DOHH2 (cell line): ENCODE results near the gene FBXL5.

Experiments used
- H3F3A ChIP-seq: fragments of 200-600 bp; sonication (generic), shearing (Covaris generic); 2 replicates; pipeline ENCODE4 v1.6.0; 2016; ENCODE audit warnings: antibody characterized with exemption, mild to moderate bottlenecking; ENCODE audit not compliant: control insufficient read depth, insufficient read depth
- H3K27ac ChIP-seq: fragments of 200-600 bp; sonication (generic); 2 replicates; pipeline ENCODE4 v1.5.1; 2014; ENCODE audit warnings: low read depth, mild to moderate bottlenecking, low read length, moderate library complexity
- H3K27me3 ChIP-seq: fragments of 200-600 bp; sonication (generic); 2 replicates; pipeline ENCODE4 v1.6.1; 2014; ENCODE audit warnings: mild to moderate bottlenecking, low read length, mixed read lengths; ENCODE audit not compliant: control insufficient read depth
- H3K36me3 ChIP-seq: fragments of 200-600 bp; sonication (generic); 2 replicates; pipeline ENCODE4 v1.6.1; 2014; ENCODE audit warnings: mild to moderate bottlenecking, low read length, moderate library complexity, mixed read lengths; ENCODE audit not compliant: control insufficient read depth
- H3K4me1 ChIP-seq: fragments of 200-600 bp; sonication (generic); 2 replicates; pipeline ENCODE4 v1.6.1; 2014; ENCODE audit warnings: mild to moderate bottlenecking, low read length, mixed read lengths; ENCODE audit not compliant: control insufficient read depth
- H3K4me2 ChIP-seq: fragments of 200-600 bp; sonication (generic); 2 replicates; pipeline ENCODE4 v1.6.0; 2014; ENCODE audit warnings: mild to moderate bottlenecking, low read length, moderate library complexity
- H3K4me3 ChIP-seq: fragments of 200-600 bp; sonication (generic); 2 replicates; pipeline ENCODE4 v1.5.1; 2014; ENCODE audit warnings: mild to moderate bottlenecking, low read length, mixed read lengths
- H3K79me2 ChIP-seq: fragments of 200-600 bp; sonication (generic); 2 replicates; pipeline ENCODE4 v1.6.1; 2014; ENCODE audit warnings: mild to moderate bottlenecking, low read length, mixed read lengths; ENCODE audit not compliant: control insufficient read depth
- H3K9me2 ChIP-seq: fragments of 200-600 bp; sonication (generic); replicated peaks from 2 replicates; pipeline ENCODE4 v1.6.1; 2014; ENCODE audit warnings: mild to moderate bottlenecking, low read length, mixed read lengths; ENCODE audit not compliant: control insufficient read depth
- H3K9me3 ChIP-seq: fragments of 200-600 bp; sonication (generic); 2 replicates; pipeline ENCODE4 v1.6.1; 2014; ENCODE audit warnings: antibody characterized with exemption, low read length, mixed read lengths; ENCODE audit not compliant: control insufficient read depth, insufficient read depth
- H4K20me1 ChIP-seq: fragments of 200-600 bp; sonication (generic); 2 replicates; pipeline ENCODE4 v1.6.0; 2014; ENCODE audit warnings: low read depth, mild to moderate bottlenecking, antibody characterized with exemption, low read length, moderate library complexity; ENCODE audit not compliant: control insufficient read depth, insufficient read depth
- CTCF ChIP-seq: fragments of 200-600 bp; sonication (generic); IDR thresholded peaks from one replicate; pipeline ENCODE4 v1.5.1; 2014; ENCODE audit warnings: antibody characterized with exemption, mild to moderate bottlenecking, low read depth, low read length; ENCODE audit not compliant: poor library complexity, severe bottlenecking
- EZH2phosphoT487 ChIP-seq: fragments of 200-600 bp; sonication (generic); IDR thresholded peaks from 2 replicates; pipeline ENCODE4 v1.6.1; 2017; ENCODE audit warnings: borderline replicate concordance, mild to moderate bottlenecking, antibody characterized with exemption, low read length, moderate library complexity, mixed read lengths

FBXL5 gene

GRCh38 chr4:15677507-15677988, 22.4 kb upstream of the FBXL5 start:
- Histone ChIP-seq H3K4me2 (peak overlapping the region; percentile 67), H3K4me3 (peak overlapping the region; percentile 90), H3K27ac (peak overlapping the region; percentile 93), H3K36me3 (peaks cover 62% of the 10 kb centered on the region), H3K9me3 (no peaks in the 10 kb centered on the region), H3K9me2 (no peaks in the 10 kb centered on the region), H3K4me1 (peaks cover 69% of the 10 kb centered on the region), H3K79me2 (peaks cover 94% of the 10 kb centered on the region), H4K20me1 (no peaks in the 10 kb centered on the region), H3F3A (peaks cover 40% of the 10 kb centered on the region), H3K27me3 (no peaks in the 10 kb centered on the region)
- TF ChIP-seq CTCF, result no peak
- TF ChIP-seq EZH2phosphoT487, result no peak

- Histone ChIP-seq H3K27ac (peak overlapping the region; percentile 93), H3K79me2 (peaks cover 94% of the 10 kb centered on the region), H3K9me3 (no peaks in the 10 kb centered on the region), H3F3A (peaks cover 40% of the 10 kb centered on the region), H3K4me1 (peaks cover 72% of the 10 kb centered on the region), H3K4me3 (peak overlapping the region; percentile 90), H4K20me1 (no peaks in the 10 kb centered on the region), H3K9me2 (no peaks in the 10 kb centered on the region), H3K27me3 (no peaks in the 10 kb centered on the region), H3K4me2 (peak overlapping the region; percentile 67), H3K36me3 (peaks cover 66% of the 10 kb centered on the region)
- TF ChIP-seq CTCF (no peak), EZH2phosphoT487 (no peak)
These were observed 21.7 kb upstream of the FBXL5 start for GRCh38 chr4:15676899-15677298.

- Histone ChIP-seq H3K4me1 (peaks cover 81% of the 10 kb centered on the region), H3K9me2 (no peaks in the 10 kb centered on the region), H3K36me3 (peaks cover 70% of the 10 kb centered on the region), H3K4me3 (peak overlapping the region; percentile 90), H4K20me1 (no peaks in the 10 kb centered on the region), H3K9me3 (no peaks in the 10 kb centered on the region), H3F3A (peaks cover 40% of the 10 kb centered on the region), H3K27ac (peak overlapping the region; percentile 93), H3K79me2 (peaks cover 95% of the 10 kb centered on the region), H3K4me2 (peak overlapping the region; percentile 67), H3K27me3 (no peaks in the 10 kb centered on the region)
- no peak for TF ChIP-seq EZH2phosphoT487
- TF ChIP-seq CTCF, result no peak
These were observed 20.9 kb upstream of the FBXL5 start for GRCh38 chr4:15676039-15676438.

- Histone ChIP-seq H3F3A (peaks cover 40% of the 10 kb centered on the region), H3K9me2 (no peaks in the 10 kb centered on the region), H3K4me1 (peaks cover 88% of the 10 kb centered on the region), H3K27me3 (no peaks in the 10 kb centered on the region), H3K4me2 (peak overlapping the region; percentile 67), H3K9me3 (no peaks in the 10 kb centered on the region), H3K27ac (peak overlapping the region; percentile 93), H3K4me3 (peak overlapping the region; percentile 90), H3K79me2 (peaks cover 95% of the 10 kb centered on the region), H4K20me1 (no peaks in the 10 kb centered on the region), H3K36me3 (peaks cover 68% of the 10 kb centered on the region)
- TF ChIP-seq EZH2phosphoT487, result no peak
- peak; percentile 42 for TF ChIP-seq CTCF
These were observed 20.2 kb upstream of the FBXL5 start for GRCh38 chr4:15675356-15675755.
